PC-3 (cell line): ENCODE results near the gene VPS37C. TPM values are rescaled to one million over a fixed set of nuclear protein-coding genes. Genes with fewer than 3 reads are reported as not detected.

Experiments used
- ATAC-seq: fragments of 200-7000 bp; cut with Tn5 transposase; 2 replicates; pipeline ENCODE4 v1.9.1; 2020; ENCODE audit warnings: mild to moderate bottlenecking, moderate library complexity
- BruUV-seq: library from RNA; stranded (reverse); fragments of 400-500 nt; replicated peaks from 2 replicates; lab custom pipeline; 2021; lab: Mats Ljungman, UMichigan
- CTCF ChIA-PET: fragments of 300-600 bp; sonication (Branson Sonifier 250); formaldehyde crosslinking; loops from one replicate; lab custom pipeline; 2022; ENCODE audit warnings: antibody characterized with exemption; lab: Charles Lee
- POLR2A ChIA-PET: fragments of 300-600 bp; sonication (Branson Sonifier 250); formaldehyde crosslinking; loops from one replicate; lab custom pipeline; 2022; ENCODE audit warnings: antibody characterized with exemption; ENCODE audit not compliant: unreplicated experiment; lab: Charles Lee
- DNase-seq: peaks from one replicate; pipeline ENCODE4 v3.0.0-alpha.2; 2015
- H2AFZ ChIP-seq: fragments of 300-600 bp; sonication (generic); 2 replicates; pipeline ENCODE4 v1.6.0; 2016; ENCODE audit warnings: antibody characterized with exemption, low read length
- H3F3A ChIP-seq: fragments of 300-600 bp; sonication (generic); one replicate; pipeline ENCODE4 v1.6.0; 2017; ENCODE audit warnings: antibody characterized with exemption, low read length, control low read depth, mild to moderate bottlenecking; ENCODE audit not compliant: unreplicated experiment
- H3K27ac ChIP-seq: fragments of 300-600 bp; sonication (generic); 2 replicates; pipeline ENCODE4 v1.5.1; 2016; ENCODE audit warnings: mild to moderate bottlenecking, low read length
- H3K27me3 ChIP-seq: fragments of 300-600 bp; sonication (generic); 2 replicates; pipeline ENCODE4 v1.6.1; 2016; ENCODE audit warnings: low read length, mixed read lengths
- H3K36me3 ChIP-seq: fragments of 300-600 bp; sonication (generic); 2 replicates; pipeline ENCODE4 v1.6.1; 2016; ENCODE audit warnings: low read depth, mixed run types, low read length, mixed read lengths
- H3K4me1 ChIP-seq: fragments of 300-600 bp; sonication (generic); 2 replicates; pipeline ENCODE4 v1.5.1; 2016; ENCODE audit warnings: low read length; ENCODE audit not compliant: insufficient read depth
- H3K4me2 ChIP-seq: fragments of 300-600 bp; sonication (generic); 2 replicates; pipeline ENCODE4 v1.6.0; 2016; ENCODE audit warnings: low read length
- H3K4me3 ChIP-seq: fragments of 300-600 bp; sonication (generic); 2 replicates; pipeline ENCODE4 v1.5.1; 2016; ENCODE audit warnings: mild to moderate bottlenecking, low read length, mixed read lengths
- H3K79me2 ChIP-seq: fragments of 300-600 bp; sonication (generic); 2 replicates; pipeline ENCODE4 v1.6.1; 2017; ENCODE audit warnings: low read length, mixed read lengths
- H3K9ac ChIP-seq: fragments of 300-600 bp; sonication (generic); 2 replicates; pipeline ENCODE4 v1.6.0; 2016; ENCODE audit warnings: mild to moderate bottlenecking, low read length
- H3K9me2 ChIP-seq: fragments of 300-600 bp; sonication (generic); replicated peaks from 2 replicates; pipeline ENCODE4 v1.6.1; 2016; ENCODE audit warnings: mixed run types, low read length, mixed read lengths
- H3K9me3 ChIP-seq: fragments of 300-600 bp; sonication (generic); 2 replicates; pipeline ENCODE4 v1.6.1; 2016; ENCODE audit warnings: low read length, mixed read lengths
- H4K20me1 ChIP-seq: fragments of 300-600 bp; sonication (generic); 2 replicates; pipeline ENCODE4 v1.6.1; 2016; ENCODE audit warnings: low read length, mixed read lengths
- CTCF ChIP-seq: fragments of 300-600 bp; sonication (generic); conservative IDR thresholded peaks from 2 replicates; pipeline ENCODE4 v1.5.1; 2017; ENCODE audit warnings: antibody characterized with exemption, low read depth, mild to moderate bottlenecking, low read length
- EZH2 ChIP-seq: fragments of 300-600 bp; sonication (generic); IDR thresholded peaks from one replicate; pipeline ENCODE4 v1.6.1; 2017; ENCODE audit warnings: antibody characterized with exemption, mild to moderate bottlenecking, low read length; ENCODE audit not compliant: unreplicated experiment
- EZH2phosphoT487 ChIP-seq: fragments of 300-600 bp; sonication (generic); IDR thresholded peaks from 2 replicates; pipeline ENCODE4 v1.6.1; 2018; ENCODE audit warnings: mild to moderate bottlenecking, antibody characterized with exemption, low read length, borderline replicate concordance
- intact Hi-C: fragments of 100-400 bp; cut with micrococcal nuclease; formaldehyde crosslinking; loops from 2 replicates; pipeline ENCODE4 v1.9.0; 2023
- total RNA-seq: library from RNA; depleted of rRNA; stranded (reverse); fragments of >200 nt; gene quantifications from 2 replicates; pipeline ENCODE4 v1.2.3, GENCODE V29; 2014

Gene VPS37C
- total RNA-seq, 1 experiment from 2014 or later, result 28.9 TPM

- H3K4me2 ChIP-seq, result no peak overlapping the region
- H3K4me3 ChIP-seq, result no peak overlapping the region
- H3K27ac ChIP-seq, result no peak overlapping the region
- no peak for DNase-seq
- H3F3A ChIP-seq, result no peaks in the 10 kb centered on the region
- H4K20me1 ChIP-seq, result no peaks in the 10 kb centered on the region
- no peak for ATAC-seq
- H3K4me1 ChIP-seq, result no peaks in the 10 kb centered on the region
- POLR2A ChIA-PET, result no interaction called here
- intact Hi-C loops, result no loop called here
- no peak overlapping the region for H2AFZ ChIP-seq
- no peaks in the 10 kb centered on the region for H3K9me3 ChIP-seq
- H3K9ac ChIP-seq, result no peak overlapping the region
- H3K79me2 ChIP-seq, result no peaks in the 10 kb centered on the region
- no peaks in the 10 kb centered on the region for H3K36me3 ChIP-seq
- no peaks in the 10 kb centered on the region for H3K9me2 ChIP-seq
- H3K27me3 ChIP-seq, result no peaks in the 10 kb centered on the region
- BruUV-seq, result no TSS peak
- CTCF ChIA-PET, result no interaction called here
- TF ChIP-seq EZH2 (no peak), EZH2phosphoT487 (no peak)
These were observed 56.3 kb downstream of the VPS37C start for GRCh38 chr11:61104963-61105362.

DNA sequence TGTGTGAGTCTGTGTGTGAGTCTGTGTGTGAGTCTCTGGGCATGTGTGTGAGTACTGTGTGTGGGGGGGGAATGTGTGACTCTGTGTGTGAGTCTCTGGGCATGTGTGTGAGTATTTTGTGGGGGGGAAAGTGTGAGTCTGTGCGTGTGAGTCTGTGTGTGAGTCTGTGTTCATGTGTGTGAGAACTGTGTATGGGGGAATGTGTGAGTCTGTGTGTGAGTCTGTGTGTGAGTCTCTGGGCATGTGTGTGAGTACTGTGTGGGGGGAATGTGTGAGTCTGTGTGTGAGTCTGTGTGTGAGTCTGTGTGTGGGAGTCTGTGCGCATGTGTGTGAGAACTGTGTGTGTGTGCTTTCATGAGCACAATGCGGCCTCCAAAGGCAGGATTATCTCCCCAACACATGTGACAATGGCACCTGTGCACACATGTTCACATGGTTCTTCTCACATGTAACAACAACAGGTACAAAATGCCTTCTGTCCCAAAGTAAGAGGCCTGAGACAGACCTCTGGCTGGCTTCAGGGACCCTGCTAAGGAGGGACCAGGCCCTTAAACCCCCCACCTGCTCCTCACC lies 57.3 kb downstream of the VPS37C start:
- BruUV-seq, result no TSS peak
- Histone ChIP-seq H3F3A (no peaks in the 10 kb centered on the region), H3K9ac (no peak overlapping the region), H3K9me3 (no peaks in the 10 kb centered on the region), H2AFZ (no peak overlapping the region), H4K20me1 (no peaks in the 10 kb centered on the region), H3K79me2 (no peaks in the 10 kb centered on the region), H3K4me3 (no peak overlapping the region), H3K36me3 (no peaks in the 10 kb centered on the region), H3K27me3 (no peaks in the 10 kb centered on the region), H3K27ac (no peak overlapping the region), H3K4me2 (no peak overlapping the region), H3K4me1 (no peaks in the 10 kb centered on the region), H3K9me2 (no peaks in the 10 kb centered on the region)
- TF ChIP-seq EZH2 (no peak), EZH2phosphoT487 (no peak), CTCF (no peak)
- ATAC-seq, result no peak
- POLR2A ChIA-PET, result no interaction called here
- CTCF ChIA-PET, result no interaction called here
- intact Hi-C loops, result no loop called here
- DNase-seq, result no peak

- Histone ChIP-seq H3F3A (no peaks in the 10 kb centered on the region), H3K27me3 (no peaks in the 10 kb centered on the region), H2AFZ (no peak overlapping the region), H3K36me3 (no peaks in the 10 kb centered on the region), H3K9ac (no peak overlapping the region), H3K4me1 (no peaks in the 10 kb centered on the region), H3K9me3 (no peaks in the 10 kb centered on the region), H3K4me2 (no peak overlapping the region), H3K27ac (no peak overlapping the region), H3K79me2 (no peaks in the 10 kb centered on the region), H3K4me3 (no peak overlapping the region), H4K20me1 (no peaks in the 10 kb centered on the region), H3K9me2 (no peaks in the 10 kb centered on the region)
- BruUV-seq, result no TSS peak
- DNase-seq (no peak), ATAC-seq (no peak)
- POLR2A ChIA-PET, result no interaction called here
- CTCF ChIA-PET, result no interaction called here
- intact Hi-C loops, result no loop called here
- TF ChIP-seq CTCF (no peak), EZH2 (no peak), EZH2phosphoT487 (no peak)
These were observed 58.3 kb downstream of the VPS37C start for GRCh38 chr11:61102667-61103571.
